ENCODE results near the gene MIOS.
A peak's percentile ranks its signal among the peaks of the same experiment; 100 is the strongest.

Gene MIOS

DNA sequence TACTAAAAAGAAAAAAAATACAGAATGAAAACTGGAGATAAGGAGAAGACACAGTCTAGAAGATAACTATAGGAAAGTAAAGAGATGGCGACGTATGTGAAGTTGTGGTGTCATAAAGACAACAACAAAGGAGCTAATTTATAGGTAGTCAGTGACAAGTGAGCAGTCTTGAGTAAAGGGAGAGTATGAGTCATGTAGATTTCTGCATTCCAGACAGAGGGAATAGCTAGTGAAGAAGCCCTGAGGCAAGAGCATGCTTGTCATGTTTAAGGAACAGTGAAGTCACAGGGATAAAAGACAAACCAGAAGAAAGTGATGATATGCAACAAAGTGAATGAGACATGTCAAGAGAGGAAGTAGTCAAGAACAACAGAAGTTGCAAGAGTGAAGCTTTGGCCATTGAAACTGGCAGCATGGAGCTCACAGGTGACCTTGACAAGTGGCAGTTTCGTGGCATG, 2.3 kb upstream of the MIOS start:
- no peak for DNase-seq (ENCODE audit: low spot score)
- TF ChIP-seq, protein P1, sequence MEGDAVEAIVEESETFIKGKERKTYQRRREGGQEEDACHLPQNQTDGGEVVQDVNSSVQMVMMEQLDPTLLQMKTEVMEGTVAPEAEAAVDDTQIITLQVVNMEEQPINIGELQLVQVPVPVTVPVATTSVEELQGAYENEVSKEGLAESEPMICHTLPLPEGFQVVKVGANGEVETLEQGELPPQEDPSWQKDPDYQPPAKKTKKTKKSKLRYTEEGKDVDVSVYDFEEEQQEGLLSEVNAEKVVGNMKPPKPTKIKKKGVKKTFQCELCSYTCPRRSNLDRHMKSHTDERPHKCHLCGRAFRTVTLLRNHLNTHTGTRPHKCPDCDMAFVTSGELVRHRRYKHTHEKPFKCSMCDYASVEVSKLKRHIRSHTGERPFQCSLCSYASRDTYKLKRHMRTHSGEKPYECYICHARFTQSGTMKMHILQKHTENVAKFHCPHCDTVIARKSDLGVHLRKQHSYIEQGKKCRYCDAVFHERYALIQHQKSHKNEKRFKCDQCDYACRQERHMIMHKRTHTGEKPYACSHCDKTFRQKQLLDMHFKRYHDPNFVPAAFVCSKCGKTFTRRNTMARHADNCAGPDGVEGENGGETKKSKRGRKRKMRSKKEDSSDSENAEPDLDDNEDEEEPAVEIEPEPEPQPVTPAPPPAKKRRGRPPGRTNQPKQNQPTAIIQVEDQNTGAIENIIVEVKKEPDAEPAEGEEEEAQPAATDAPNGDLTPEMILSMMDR (IDR thresholded peaks at IDR 0.05; ENCODE audit: extremely low read depth, missing control alignments): no peak

DNA sequence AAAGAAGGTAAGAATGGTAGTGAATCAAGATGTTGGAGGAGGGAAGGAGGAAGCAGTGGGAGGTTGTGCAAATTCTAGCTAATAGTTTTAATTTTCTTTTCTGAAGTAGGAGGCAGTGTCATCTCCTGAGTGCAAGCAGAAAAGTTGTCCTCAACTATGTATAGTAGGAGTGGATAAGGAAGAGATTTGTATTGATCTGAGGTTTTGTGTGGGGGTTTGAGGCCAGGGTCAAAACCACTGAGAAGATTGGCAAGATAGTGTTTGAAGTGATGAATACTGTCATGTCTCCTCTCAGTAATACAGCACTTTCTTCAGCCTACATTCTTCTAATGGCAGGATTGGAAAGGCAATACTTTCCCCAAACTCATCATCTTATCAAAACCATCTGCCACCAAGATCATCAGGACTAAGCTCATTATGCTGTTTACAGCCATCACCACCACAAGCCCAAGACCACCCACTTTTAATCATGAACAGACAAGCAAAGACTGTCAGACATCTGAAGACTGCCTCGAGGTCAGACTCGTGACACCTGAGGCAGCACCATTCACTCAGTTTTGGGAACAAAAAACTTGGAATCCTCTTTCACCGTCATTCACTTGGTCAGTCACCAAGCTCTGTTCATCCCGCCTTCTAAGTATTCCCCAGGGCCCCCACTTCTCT, 1.5 kb upstream of the MIOS start:
- TF ChIP-seq, protein P1 (IDR thresholded peaks at IDR 0.05; ENCODE audit: extremely low read depth, missing control alignments): no peak
- no peak for DNase-seq (ENCODE audit: low spot score)

DNA sequence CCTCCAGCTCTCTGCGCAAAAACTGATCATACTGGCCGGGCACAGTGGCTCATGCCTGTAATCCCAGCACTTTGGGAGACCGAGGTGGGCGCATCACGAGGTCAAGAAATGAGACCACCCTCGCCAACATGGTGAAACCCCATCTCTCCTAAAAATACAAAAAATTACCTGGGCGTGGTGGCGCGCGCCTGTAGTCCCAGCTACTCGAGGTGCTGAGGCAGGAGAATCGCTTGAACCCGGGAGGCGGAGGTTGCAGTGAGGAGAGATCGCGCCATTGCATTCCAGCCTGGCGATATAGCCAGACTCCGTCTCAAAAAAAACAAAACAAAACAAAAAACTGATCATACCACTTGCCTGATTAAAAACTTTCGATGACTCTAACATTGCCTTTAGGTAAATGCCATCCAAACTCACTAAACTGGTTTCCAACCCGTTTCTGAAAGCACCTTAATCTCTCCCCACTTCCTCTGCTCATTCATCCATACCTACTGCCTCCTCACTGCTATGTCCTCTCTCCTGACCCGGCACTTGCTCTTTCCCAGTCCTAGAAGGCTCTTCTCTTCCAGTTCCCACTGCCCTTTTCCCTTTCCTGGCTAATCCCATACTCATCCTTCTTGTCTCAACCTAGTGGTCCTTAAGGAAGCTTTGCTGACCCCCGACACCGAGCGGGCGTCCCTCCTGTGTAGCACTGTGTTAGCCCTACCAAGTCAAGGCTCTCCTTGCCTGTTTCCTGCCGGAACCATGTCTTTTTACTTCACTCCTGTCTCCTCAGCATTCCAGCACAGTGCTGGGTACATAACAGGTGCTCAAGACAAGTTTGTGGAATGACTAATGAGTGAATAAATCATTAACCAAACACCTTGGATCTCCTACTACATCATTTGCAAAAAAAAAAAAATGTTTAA, 686 bp upstream of the MIOS start:
- TF ChIP-seq, protein P1 (IDR thresholded peaks at IDR 0.05; ENCODE audit: extremely low read depth, missing control alignments): no peak
- DNase-seq (ENCODE audit: low spot score): no peak

DNA sequence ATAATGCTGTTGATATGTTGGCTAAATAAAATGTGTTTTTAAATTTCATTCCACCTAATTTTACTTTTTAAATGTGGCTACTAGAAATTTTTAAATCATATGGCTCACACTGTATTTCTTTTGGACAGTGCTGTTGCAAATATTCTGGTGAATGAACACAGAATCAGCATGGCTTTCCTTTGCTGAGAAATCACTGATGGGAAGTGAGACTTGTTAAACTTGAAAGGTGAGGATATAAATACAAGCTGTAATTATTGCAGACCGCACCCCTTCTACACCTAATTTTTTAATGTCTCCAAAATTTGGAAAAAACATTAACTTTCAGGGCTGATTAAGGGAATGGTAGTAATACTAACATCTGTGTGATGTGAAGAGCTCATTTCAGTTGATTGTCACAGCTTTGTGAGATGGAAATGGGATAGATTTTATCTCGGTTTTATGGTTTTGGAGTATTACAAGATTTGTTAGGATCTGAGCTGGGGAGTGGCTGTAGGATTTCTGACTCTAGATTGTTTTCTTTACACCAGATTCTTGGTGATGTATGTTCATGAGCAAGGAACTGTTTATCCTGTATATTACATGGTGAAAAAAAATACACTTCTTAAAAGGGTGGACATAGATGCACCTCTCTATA, 1.3 kb downstream of the MIOS start:
- TF ChIP-seq, protein P1 (IDR thresholded peaks at IDR 0.05; ENCODE audit: extremely low read depth, missing control alignments): no peak
- DNase-seq (ENCODE audit: low spot score): no peak

DNA sequence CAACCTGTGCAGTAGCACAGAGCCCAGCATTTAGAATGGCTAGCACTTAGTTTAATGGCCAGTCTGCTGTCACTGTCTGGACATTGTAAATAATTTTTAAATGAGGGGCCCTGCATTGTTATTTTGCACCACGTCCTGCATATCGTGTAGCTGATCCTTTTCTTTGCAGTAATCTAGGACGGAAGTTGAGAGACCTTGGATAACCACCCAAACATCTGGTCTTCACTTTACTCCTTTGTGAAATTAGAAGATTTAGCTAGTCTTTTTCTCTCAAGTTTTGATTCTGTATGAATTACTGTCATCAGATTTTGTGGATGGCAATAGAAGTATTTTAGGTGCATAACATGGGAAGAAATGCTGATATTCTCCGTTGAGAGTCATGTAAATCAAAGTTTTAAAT, 1.9 kb downstream of the MIOS start:
- no peak for DNase-seq (ENCODE audit: low spot score)
- TF ChIP-seq, protein P1 (IDR thresholded peaks at IDR 0.05; ENCODE audit: extremely low read depth, missing control alignments): no peak

DNA sequence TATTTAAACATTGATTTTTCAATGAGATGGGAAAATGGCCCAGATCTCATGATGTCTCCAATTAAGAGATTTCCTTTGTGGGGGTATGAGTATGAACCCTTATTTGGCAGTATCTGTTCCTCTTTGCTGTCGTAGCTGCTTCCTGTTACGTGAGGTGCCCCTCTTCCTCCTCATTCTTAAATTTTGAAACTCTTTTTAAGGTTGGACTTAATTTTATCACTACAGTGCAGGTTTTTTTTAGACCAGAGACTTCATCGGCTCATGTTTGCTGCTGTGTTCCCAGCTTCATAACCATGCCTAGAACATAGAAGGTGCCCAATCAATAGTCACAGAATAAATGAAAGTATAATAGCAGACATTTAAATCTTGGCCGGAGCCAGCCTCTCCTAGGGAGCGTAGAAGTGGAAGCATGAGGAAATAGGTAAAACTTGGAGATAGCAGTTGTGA, 2.4 kb downstream of the MIOS start:
- DNase-seq (ENCODE audit: low spot score): peak; percentile 82
- TF ChIP-seq, protein P1 (IDR thresholded peaks at IDR 0.05; ENCODE audit: extremely low read depth, missing control alignments): no peak

DNA sequence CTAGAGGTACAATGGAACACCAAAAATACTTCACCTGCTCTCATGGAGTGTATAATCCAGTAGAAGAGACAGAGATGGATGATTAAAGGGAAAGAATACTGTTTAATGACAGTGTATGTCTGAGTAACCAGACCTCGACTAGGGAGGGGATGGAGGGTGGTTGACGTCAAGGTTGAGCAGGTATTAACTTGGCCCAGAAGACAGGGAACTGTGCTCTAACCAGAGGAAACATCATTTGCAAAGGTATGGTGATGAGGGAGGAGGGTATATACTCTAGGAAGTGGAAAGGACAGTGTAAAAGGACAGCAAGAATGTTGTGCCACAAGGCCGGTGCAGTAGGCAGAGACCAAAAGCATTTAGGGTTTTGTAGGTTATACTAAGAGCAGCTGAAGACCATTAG, 2.9 kb downstream of the MIOS start:
- TF ChIP-seq, protein P1 (IDR thresholded peaks at IDR 0.05; ENCODE audit: extremely low read depth, missing control alignments): no peak
- no peak for DNase-seq (ENCODE audit: low spot score)
